H1 (cell line): ENCODE measurements around the gene SCUBE2. TPM values are rescaled to one million over a fixed set of nuclear protein-coding genes. Genes with fewer than 3 reads are reported as not detected.

Experiments used
- CTCF ChIA-PET: fragments of 300-600 bp; sonication (Branson Sonifier 250); formaldehyde crosslinking; loops from one replicate; lab custom pipeline; 2021; ENCODE audit not compliant: partially characterized antibody; lab: Charles Lee
- POLR2A ChIA-PET: fragments of 300-600 bp; sonication (Branson Sonifier 250); formaldehyde crosslinking; loops from one replicate; lab custom pipeline; 2021; ENCODE audit warnings: inconsistent platforms; ENCODE audit not compliant: partially characterized antibody; lab: Charles Lee
- DNase-seq, 2 experiments: peaks; one replicate each; pipeline versions ENCODE4 v3.0.0 to v3.0.0-alpha.2; 2010 to 2022; ENCODE audit warnings: low spot score in 2 of 2, low read depth in 1 of 2, mixed read lengths in 1 of 2
- FAIRE-seq: peaks from 2 replicates; lab custom pipeline; 2011; peaks lifted over from hg19 to GRCh38; lab: Jason Lieb, UNC
- H2AFZ ChIP-seq: 2 replicates; pipeline ENCODE4 v1.8.1; 2012; ENCODE audit warnings: low read length, inconsistent platforms
- H2AK5ac ChIP-seq: 2 replicates; pipeline ENCODE4 v1.6.1; 2013; ENCODE audit warnings: low read depth, low read length
- H2BK120ac ChIP-seq: replicated peaks from 2 replicates; pipeline ENCODE3; 2013; ENCODE audit warnings: low read depth, low read length, inconsistent platforms
- H2BK12ac ChIP-seq: 2 replicates; pipeline ENCODE4 v1.6.1; 2013; ENCODE audit warnings: low read depth, low read length
- H2BK15ac ChIP-seq: 2 replicates; pipeline ENCODE4 v1.6.1; 2013; ENCODE audit warnings: low read length
- H2BK20ac ChIP-seq: 2 replicates; pipeline ENCODE4 v1.6.1; 2013; ENCODE audit warnings: low read length
- H2BK5ac ChIP-seq: 2 replicates; pipeline ENCODE4 v1.6.1; 2013; ENCODE audit warnings: low read depth, low read length
- H3K14ac ChIP-seq: 2 replicates; pipeline ENCODE4 v1.6.1; 2013; ENCODE audit warnings: inconsistent platforms; ENCODE audit not compliant: insufficient read length
- H3K18ac ChIP-seq: 2 replicates; pipeline ENCODE4 v1.6.1; 2013; ENCODE audit warnings: low read length; ENCODE audit errors: extremely low read depth
- H3K23ac ChIP-seq: 2 replicates; pipeline ENCODE4 v1.6.1; 2013; ENCODE audit warnings: inconsistent platforms; ENCODE audit not compliant: insufficient read length
- H3K23me2 ChIP-seq: 2 replicates; pipeline ENCODE4 v1.6.1; 2013; ENCODE audit warnings: low read depth, low read length
- H3K27ac ChIP-seq: 2 replicates; pipeline ENCODE4 v1.6.1; 2011; ENCODE audit warnings: low read depth, low read length, inconsistent platforms
- H3K27me3 ChIP-seq, 4 experiments: replicated peaks in 1 of 4; 1 replicate in 1 of 4; 2 replicates in 3 of 4; pipeline versions ENCODE4 v1.6.1 to v1.8.1; 2011 to 2013; ENCODE audit warnings: low read length in 3 of 4, mild to moderate bottlenecking in 3 of 4, inconsistent platforms in 2 of 4, mixed read lengths in 2 of 4, moderate library complexity in 1 of 4; ENCODE audit not compliant: control insufficient read depth in 3 of 4, insufficient read depth in 3 of 4; ENCODE audit errors: extremely low read depth in 1 of 4
- H3K36me3 ChIP-seq, 4 experiments: 2 replicates each; pipeline versions ENCODE4 v1.6.1 to v1.8.1; 2011 to 2013; ENCODE audit warnings: mild to moderate bottlenecking in 4 of 4, low read length in 3 of 4, moderate library complexity in 2 of 4, control low read depth in 1 of 4, inconsistent platforms in 1 of 4; ENCODE audit not compliant: insufficient read depth in 4 of 4, control insufficient read depth in 2 of 4
- H3K4ac ChIP-seq: replicated peaks from 2 replicates; pipeline ENCODE3; 2013; ENCODE audit warnings: low read length, low read depth, mixed read lengths, inconsistent platforms; ENCODE audit not compliant: insufficient read length
- H3K4me1 ChIP-seq, 4 experiments: replicated peaks in 1 of 4; 1 replicate in 1 of 4; 2 replicates in 3 of 4; pipeline versions ENCODE4 v1.6.1 to v1.8.1; 2011 to 2013; ENCODE audit warnings: low read length in 3 of 4, inconsistent platforms in 2 of 4, mixed read lengths in 1 of 4; ENCODE audit not compliant: insufficient read depth in 4 of 4, control insufficient read depth in 3 of 4
- H3K4me2 ChIP-seq, 2 experiments: 2 replicates each; pipeline versions ENCODE4 v1.6.1 to v1.8.1; 2011 to 2013; ENCODE audit warnings: low read depth in 2 of 2, low read length in 2 of 2, control low read depth in 1 of 2, inconsistent platforms in 1 of 2, mild to moderate bottlenecking in 1 of 2; ENCODE audit not compliant: insufficient read depth in 1 of 2
- H3K4me3 ChIP-seq, 4 experiments: fragments of 200-600, 300-600 bp in 1 of 4; sonication (generic), shearing (Covaris generic), sonication (Bioruptor Twin) in 1 of 4; 2 replicates each; pipeline versions ENCODE4 v1.5.1 to v1.8.1; 2011 to 2016; ENCODE audit warnings: low read length in 4 of 4, low read depth in 3 of 4, control low read depth in 2 of 4, inconsistent platforms in 2 of 4, mild to moderate bottlenecking in 2 of 4, mixed read lengths in 1 of 4, moderate library complexity in 1 of 4; ENCODE audit not compliant: insufficient read depth in 2 of 4; ENCODE audit errors: extremely low read depth in 1 of 4
- H3K56ac ChIP-seq: replicated peaks from 2 replicates; pipeline ENCODE3; 2013; ENCODE audit warnings: low read depth, mild to moderate bottlenecking, mixed read lengths, low read length, inconsistent platforms; ENCODE audit not compliant: insufficient read length
- H3K79me1 ChIP-seq: 2 replicates; pipeline ENCODE4 v1.6.1; 2013; ENCODE audit warnings: low read depth, low read length, control low read depth
- H3K79me2 ChIP-seq, 2 experiments: 2 replicates each; pipeline versions ENCODE4 v1.6.1 to v1.8.1; 2012 to 2013; ENCODE audit warnings: low read length in 2 of 2, mild to moderate bottlenecking in 2 of 2, inconsistent platforms in 1 of 2; ENCODE audit not compliant: insufficient read depth in 2 of 2, control insufficient read depth in 1 of 2
- H3K9ac ChIP-seq, 4 experiments: replicated peaks in 1 of 4; 1 replicate in 1 of 4; 2 replicates in 3 of 4; pipeline versions ENCODE4 v1.6.1 to v1.8.1; 2011 to 2013; ENCODE audit warnings: low read depth in 3 of 4, low read length in 3 of 4, control low read depth in 2 of 4, mild to moderate bottlenecking in 2 of 4, moderate library complexity in 2 of 4, inconsistent platforms in 1 of 4; ENCODE audit errors: extremely low read depth in 1 of 4
- H3K9me3 ChIP-seq, 2 experiments: 2 replicates each; pipeline versions ENCODE4 v1.6.1 to v1.8.1; 2012 to 2013; ENCODE audit warnings: mild to moderate bottlenecking in 2 of 2, moderate library complexity in 2 of 2, control low read depth in 1 of 2, inconsistent platforms in 1 of 2, low read depth in 1 of 2, low read length in 1 of 2, mixed read lengths in 1 of 2; ENCODE audit not compliant: insufficient read depth in 2 of 2
- H4K20me1 ChIP-seq, 2 experiments: replicated peaks in 1 of 2; 2 replicates each; pipeline versions ENCODE3 to v1.8.1; 2011 to 2013; ENCODE audit warnings: inconsistent platforms in 2 of 2, low read length in 2 of 2, mild to moderate bottlenecking in 1 of 2; ENCODE audit not compliant: insufficient read depth in 2 of 2, control insufficient read depth in 1 of 2
- H4K5ac ChIP-seq: 2 replicates; pipeline ENCODE4 v1.6.1; 2013; ENCODE audit warnings: low read length, low read depth, mixed read lengths, inconsistent platforms; ENCODE audit not compliant: insufficient read length
- H4K8ac ChIP-seq: 2 replicates; pipeline ENCODE4 v1.8.0; 2013; ENCODE audit warnings: mild to moderate bottlenecking, moderate library complexity, low read length, inconsistent platforms; ENCODE audit not compliant: insufficient read depth; ENCODE audit errors: extremely low read depth
- H4K91ac ChIP-seq: replicated peaks from 2 replicates; pipeline ENCODE3; 2013; ENCODE audit warnings: low read length, mixed read lengths, inconsistent platforms; ENCODE audit not compliant: insufficient read length
- CBX8 ChIP-seq: fragments of 300-800, 300-1000 bp; sonication (generic); IDR thresholded peaks from 2 replicates; pipeline ENCODE4 v1.7.1; 2016; ENCODE audit warnings: low read depth, low read length, borderline replicate concordance
- WGBS, 2 experiments: shearing (Covaris generic) in 1 of 2; methylation state at CpG; one replicate each; pipeline versions ENCODE4 v1.1.6 to v1.1.7; 2013 to 2015; ENCODE audit warnings: low lambda C conversion rate in 2 of 2, mixed read lengths in 2 of 2, inconsistent platforms in 1 of 2, low coverage in 1 of 2, missing lambda C conversion rate in 1 of 2; ENCODE audit not compliant: insufficient replicate concordance in 2 of 2, insufficient coverage in 1 of 2, insufficient read length in 1 of 2; ENCODE audit errors: extremely low coverage in 1 of 2, missing lambda C conversion rate in 1 of 2; 5-methylcytosine and 5-hydroxymethylcytosine counted together
- polyA plus RNA-seq, 7 experiments: library from polyadenylated mRNA; depleted of rRNA in 3 of 7; stranded (reverse) in 5 of 7; unstranded in 2 of 7; fragments of >200 nt in 5 of 7; fragments of 200-250 nt in 2 of 7; gene quantifications; 1 replicate in 5 of 7; 2 replicates in 1 of 7; 4 replicates in 1 of 7; pipeline versions ENCODE4 v1.2.1 to v1.2.3, GENCODE V29; 2011 to 2013; ENCODE audit warnings: missing spikeins in 2 of 7, mixed read lengths in 2 of 7
- total RNA-seq: library from RNA; stranded (reverse); fragmentation: NEBNext Ultra II Directional; extraction: Animal tissue kit (Norgen Biotek cat#: 25700); gene quantifications from 2 replicates; pipeline ENCODE4 v1.2.1, GENCODE V29; 2021

Gene SCUBE2
- total and polyA plus RNA-seq, 2 of the 8 experiments (the other 6 are each of a cell fraction or from before 2014, with no cell fraction given): 0.29 to 1.2 TPM

- FAIRE-seq (no peak), DNase-seq (no peak)
- no peak overlapping the region for H3K23ac ChIP-seq
- no peak overlapping the region for H4K8ac ChIP-seq
- no peak overlapping the region for H2BK5ac ChIP-seq
- H2BK12ac ChIP-seq: no peak overlapping the region
- H3K9me3 ChIP-seq: no peaks in the 10 kb centered on the region
- 86% methylated on average over 3 of the region's 3 CpGs; no CpG with 5 or more reads in 1 of the 2 experiments for WGBS, 2 experiments
- H2BK15ac ChIP-seq: no peak overlapping the region
- no peak overlapping the region for H2AFZ ChIP-seq
- no peaks in the 10 kb centered on the region for H3K23me2 ChIP-seq
- H3K4ac ChIP-seq: no peak overlapping the region
- H3K27ac ChIP-seq: no peak overlapping the region
- ChIA-PET CTCF (interaction anchor here (1.2 to 14.0 kb wide), 8 partner anchors 7 to 67 kb away, joined by 3 to 177 read pairs (median 4); partner anchors contain the start of gene SCUBE2), POLR2A (interaction anchor here (1.4 kb wide), 1 partner anchor 14 kb away, joined by 3 read pairs; no protein-coding TSS in a partner anchor)
- H3K18ac ChIP-seq: no peak overlapping the region
- TF ChIP-seq CBX8: no peak
- no peak overlapping the region for H3K56ac ChIP-seq
- no peak overlapping the region for H4K5ac ChIP-seq
- no peak overlapping the region for H3K14ac ChIP-seq
- H3K4me1 ChIP-seq: peaks cover 0 to 7% (median under 1%) of the 10 kb centered on the region in 4 experiments; a peak in 2 of 7 replicates
- no peaks in the 10 kb centered on the region for H3K27me3 ChIP-seq
- H4K20me1 ChIP-seq: no peaks in the 10 kb centered on the region
- H3K9ac ChIP-seq: no peak overlapping the region
- no peak overlapping the region for H3K4me2 ChIP-seq
- H3K79me1 ChIP-seq: no peaks in the 10 kb centered on the region
- no peaks in the 10 kb centered on the region for H3K79me2 ChIP-seq
- H3K4me3 ChIP-seq: no peak overlapping the region
- H4K91ac ChIP-seq: no peak overlapping the region
- no peak overlapping the region for H2AK5ac ChIP-seq
- no peak overlapping the region for H2BK20ac ChIP-seq
- H3K36me3 ChIP-seq: no peaks in the 10 kb centered on the region
- no peak overlapping the region for H2BK120ac ChIP-seq
These were observed 15.4 kb downstream of the SCUBE2 start for GRCh38 chr11:9076046-9076445.
